ENCODE measurements around the gene PPP1CC. TPM values are rescaled to one million over a fixed set of nuclear protein-coding genes. Genes with fewer than 3 reads are reported as not detected.

PPP1CC gene
- total RNA-seq, result 39.8 TPM

GRCh38 chr12:110742718-110743570, at the start of gene PPP1CC:
Gene PPP1CC, minus strand, starts transcription at chr12:110742891. Its CDS starts 184 bp downstream, at chr12:110742707.
- Histone ChIP-seq H3K4me1 (peaks cover 0 to 27% of the 10 kb centered on the region in 2 donors), H3K27ac (peak within 1 kb of the TSS; percentile 87 to 90), H3K27me3 (no peaks in the 10 kb centered on the region), H3K9me3 (no peaks in the 10 kb centered on the region), H3K4me3 (peak within 1 kb of the TSS; percentile 86 to 97), H3K36me3 (no peaks in the 10 kb centered on the region)
- intact Hi-C loops (cut with DNase I), result loop anchor here (2.0 to 10.0 kb wide), 5 partner anchors 128 to 1028 kb away; partner anchors contain the start of genes ARPC3, FAM222A, RAD9B and TCTN1
- peak in 1 of 3 experiments; percentile 14 for TF ChIP-seq CTCF (IDR thresholded peaks at IDR 0.05)
- peak; percentile 81 to 97 for DNase-seq (ENCODE audit: low spot score in 2 of 2)

- H3K27me3 ChIP-seq, result no peaks in the 10 kb centered on the region
- DNase-seq (ENCODE audit: low spot score in 2 of 2), result no peak
- no peaks in the 10 kb centered on the region for H3K9me3 ChIP-seq
- no peak for TF ChIP-seq CTCF (IDR thresholded peaks at IDR 0.05)
- no peak overlapping the region for H3K4me3 ChIP-seq
- H3K36me3 ChIP-seq, result no peaks in the 10 kb centered on the region
- peaks cover 2 to 3% of the 10 kb centered on the region in 2 donors for H3K4me1 ChIP-seq
- intact Hi-C loops (cut with DNase I), result no loop called here
- no peak overlapping the region for H3K27ac ChIP-seq
Measured at GRCh38 chr12:110791589-110791988, 48.9 kb upstream of the PPP1CC start.

GRCh38 chr12:110790301-110790700, 47.6 kb upstream of the PPP1CC start:
- no peaks in the 10 kb centered on the region for H3K9me3 ChIP-seq
- intact Hi-C loops (cut with DNase I), result no loop called here
- H3K27ac ChIP-seq, result no peak overlapping the region

GRCh38 chr12:110786012-110786411, 43.3 kb upstream of the PPP1CC start:
- intact Hi-C loops (cut with DNase I), result no loop called here
- Histone ChIP-seq H3K4me1 (peaks cover 2 to 3% of the 10 kb centered on the region in 2 donors), H3K36me3 (no peaks in the 10 kb centered on the region), H3K27me3 (no peaks in the 10 kb centered on the region), H3K27ac (no peak overlapping the region), H3K4me3 (no peak overlapping the region), H3K9me3 (no peaks in the 10 kb centered on the region)
- no peak for TF ChIP-seq CTCF (IDR thresholded peaks at IDR 0.05)
- DNase-seq (ENCODE audit: low spot score in 2 of 2), result no peak

More at GRCh38 chr12:110790301-110790700, 47.6 kb upstream of the PPP1CC start:
- H3K4me3 ChIP-seq, result no peak overlapping the region
- TF ChIP-seq CTCF (IDR thresholded peaks at IDR 0.05), result no peak
- H3K36me3 ChIP-seq, result no peaks in the 10 kb centered on the region
- no peak for DNase-seq (ENCODE audit: low spot score in 2 of 2)
- no peaks in the 10 kb centered on the region for H3K27me3 ChIP-seq
- peaks cover 2 to 3% of the 10 kb centered on the region in 2 donors for H3K4me1 ChIP-seq

- Histone ChIP-seq H3K27ac (no peak overlapping the region), H3K9me3 (no peaks in the 10 kb centered on the region), H3K4me3 (no peak overlapping the region), H3K27me3 (no peaks in the 10 kb centered on the region), H3K4me1 (no peaks in the 10 kb centered on the region), H3K36me3 (no peaks in the 10 kb centered on the region)
- no peak for TF ChIP-seq CTCF (IDR thresholded peaks at IDR 0.05)
- no peak for DNase-seq (ENCODE audit: low spot score in 2 of 2)
- intact Hi-C loops (cut with DNase I), result no loop called here
Measured at GRCh38 chr12:110785240-110785639, 42.5 kb upstream of the PPP1CC start.
